Effector CD8-positive, alpha-beta T cell (primary cell): ENCODE results near the gene RMRP.
"Not testable (repeated sequence)": the region's sequence is repeated elsewhere in the genome, so short reads cannot be mapped to it uniquely, and the experiment has no call there.

ENCODE experiments used
- DNase-seq: peaks from one replicate; lab custom pipeline; 2025; lab: John Stamatoyannopoulos, UW

RMRP gene

GRCh38 chr9:35664531-35665470 lies 7.0 kb upstream of the RMRP start, which contains the start of gene ARHGEF39:
Gene ARHGEF39 (minus strand): TSS chr9:35665195. CDS start chr9:35665169, 26 bp downstream.
- peak; percentile 50 for DNase-seq

- no peak for DNase-seq
These were observed 4.6 kb upstream of the RMRP start for GRCh38 chr9:35662437-35662836.

GRCh38 chr9:35661756-35662350 lies 4.0 kb upstream of the RMRP start:
- peak; percentile 13 for DNase-seq

GRCh38 chr9:35660966-35661415 lies 3.2 kb upstream of the RMRP start:
- no peak for DNase-seq

- DNase-seq = no peak
These were observed 1.5 kb upstream of the RMRP start for GRCh38 chr9:35659340-35659739.

GRCh38 chr9:35658968-35659220 lies 1.1 kb upstream of the RMRP start:
- DNase-seq = no peak

- DNase-seq = peak; percentile 74
These were observed 533 bp upstream of the RMRP start, which contains the start of gene CCDC107 for GRCh38 chr9:35658137-35658967. Gene CCDC107 (plus strand): TSS chr9:35658292. CDS start chr9:35658380, 88 bp downstream.

GRCh38 chr9:35656831-35657545 lies 831 bp downstream of the RMRP start:
- DNase-seq = no peak

GRCh38 chr9:35656348-35656747 lies 1.5 kb downstream of the RMRP start:
- DNase-seq = no peak

- no peak for DNase-seq
These were observed 4.2 kb downstream of the RMRP start for GRCh38 chr9:35653611-35654010.

GRCh38 chr9:35652829-35653209 lies 5.0 kb downstream of the RMRP start:
- no peak for DNase-seq

- no peak for DNase-seq
These were observed 5.6 kb downstream of the RMRP start for GRCh38 chr9:35651956-35652828.

GRCh38 chr9:35650341-35651158 lies 7.3 kb downstream of the RMRP start, which contains the start of gene SIT1:
Gene SIT1 (minus strand): TSS chr9:35650931. CDS start chr9:35650853, 78 bp downstream.
- DNase-seq = peak; percentile 22

- DNase-seq = peak; percentile 15
These were observed 8.1 kb downstream of the RMRP start for GRCh38 chr9:35649431-35650340.

- peak; percentile 87 for DNase-seq
These were observed 11.1 kb downstream of the RMRP start for GRCh38 chr9:35646533-35647265.

- DNase-seq = no peak
These were observed 11.7 kb downstream of the RMRP start for GRCh38 chr9:35646153-35646532.

- not testable (repeated sequence) for DNase-seq
These were observed 12.1 kb downstream of the RMRP start for GRCh38 chr9:35645736-35646135.

GRCh38 chr9:35643046-35643445 lies 14.8 kb downstream of the RMRP start:
- DNase-seq = no peak
